BE2C (cell line): ENCODE measurements around the gene TRAF5.

Experiments used
- DNase-seq: peaks from one replicate; pipeline ENCODE4 v3.0.0-alpha.2; 2020
- H3K27me3 ChIP-seq: fragments of 250-450 bp; sonication (Bioruptor Pico); 2 replicates; pipeline ENCODE4 v1.5.1; 2020; ENCODE audit warnings: mild to moderate bottlenecking
- H3K36me3 ChIP-seq: fragments of 250-450 bp; sonication (Bioruptor Pico); 2 replicates; pipeline ENCODE4 v1.5.1; 2020; ENCODE audit warnings: mild to moderate bottlenecking
- H3K4me1 ChIP-seq: fragments of 250-450 bp; sonication (Bioruptor Pico); 2 replicates; pipeline ENCODE4 v1.5.1; 2020
- H3K4me3 ChIP-seq: 2 replicates; pipeline ENCODE4 v1.5.1; 2011; ENCODE audit warnings: low read depth, low read length
- H3K9me3 ChIP-seq: fragments of 250-450 bp; sonication (Bioruptor Pico); 2 replicates; pipeline ENCODE4 v1.5.1; 2020
- TF ChIP-seq, protein P1 (sequence below): IDR thresholded peaks from 2 replicates; pipeline ENCODE4 v1.5.1; 2012; ENCODE audit warnings: mild to moderate bottlenecking, low read depth, low read length

The TRAF5 gene

DNA sequence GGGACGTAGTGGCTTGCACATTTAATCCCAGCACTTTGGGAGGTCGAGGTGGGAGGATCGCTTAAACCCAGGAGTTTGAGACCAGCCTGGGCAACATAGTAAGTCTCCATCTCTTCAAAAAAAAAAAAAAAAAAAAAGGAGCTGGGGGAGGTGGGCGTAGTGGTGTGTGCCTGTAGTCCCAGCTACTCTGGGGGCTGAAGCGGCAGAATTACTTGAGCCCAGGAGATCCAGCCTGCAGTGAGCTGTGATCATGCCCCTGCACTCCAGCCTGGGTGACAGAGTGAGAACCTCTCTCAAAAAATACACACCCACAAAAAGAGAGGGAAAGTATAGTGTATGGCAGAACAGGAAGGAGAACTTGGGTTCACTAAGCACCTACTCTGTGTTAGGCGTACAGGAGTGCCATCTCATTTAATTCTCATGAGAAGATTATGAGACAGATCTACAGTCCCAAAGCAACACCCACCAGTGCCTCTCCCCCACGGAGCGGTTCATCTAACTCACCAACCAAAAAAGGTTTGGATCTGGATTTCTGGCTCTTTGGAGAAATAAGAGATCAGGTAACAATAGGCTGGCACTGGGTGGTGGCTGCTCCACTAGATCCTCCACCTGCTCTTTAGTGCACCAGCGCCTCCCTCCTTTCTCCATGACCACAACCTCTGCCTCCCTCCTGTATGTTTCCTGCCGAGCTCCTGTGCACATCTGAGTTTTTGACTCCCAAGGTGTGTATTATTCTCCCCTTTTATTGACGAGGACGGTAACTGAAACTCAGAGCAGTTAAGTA lies 1.4 kb upstream of the TRAF5 start:
- Histone ChIP-seq H3K27me3 (no peaks in the 10 kb centered on the region), H3K4me3 (no peak overlapping the region), H3K36me3 (no peaks in the 10 kb centered on the region), H3K9me3 (no peaks in the 10 kb centered on the region), H3K4me1 (peaks cover 3% of the 10 kb centered on the region; the same call in 1 of the 2 replicates)
- TF ChIP-seq, protein P1, sequence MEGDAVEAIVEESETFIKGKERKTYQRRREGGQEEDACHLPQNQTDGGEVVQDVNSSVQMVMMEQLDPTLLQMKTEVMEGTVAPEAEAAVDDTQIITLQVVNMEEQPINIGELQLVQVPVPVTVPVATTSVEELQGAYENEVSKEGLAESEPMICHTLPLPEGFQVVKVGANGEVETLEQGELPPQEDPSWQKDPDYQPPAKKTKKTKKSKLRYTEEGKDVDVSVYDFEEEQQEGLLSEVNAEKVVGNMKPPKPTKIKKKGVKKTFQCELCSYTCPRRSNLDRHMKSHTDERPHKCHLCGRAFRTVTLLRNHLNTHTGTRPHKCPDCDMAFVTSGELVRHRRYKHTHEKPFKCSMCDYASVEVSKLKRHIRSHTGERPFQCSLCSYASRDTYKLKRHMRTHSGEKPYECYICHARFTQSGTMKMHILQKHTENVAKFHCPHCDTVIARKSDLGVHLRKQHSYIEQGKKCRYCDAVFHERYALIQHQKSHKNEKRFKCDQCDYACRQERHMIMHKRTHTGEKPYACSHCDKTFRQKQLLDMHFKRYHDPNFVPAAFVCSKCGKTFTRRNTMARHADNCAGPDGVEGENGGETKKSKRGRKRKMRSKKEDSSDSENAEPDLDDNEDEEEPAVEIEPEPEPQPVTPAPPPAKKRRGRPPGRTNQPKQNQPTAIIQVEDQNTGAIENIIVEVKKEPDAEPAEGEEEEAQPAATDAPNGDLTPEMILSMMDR: no peak
- DNase-seq: no peak

- H3K27me3 ChIP-seq: no peaks in the 10 kb centered on the region
- TF ChIP-seq, protein P1: no peak
Observed at GRCh38 chr1:211326140-211326527, 499 bp upstream of the TRAF5 start.

GRCh38 chr1:211327346-211327921 lies 801 bp downstream of the TRAF5 start:
- Histone ChIP-seq H3K36me3 (no peaks in the 10 kb centered on the region), H3K4me1 (peaks cover 15% of the 10 kb centered on the region), H3K4me3 (peak overlapping the region; percentile 86), H3K9me3 (no peaks in the 10 kb centered on the region), H3K27me3 (no peaks in the 10 kb centered on the region)
- peak; percentile 81 for DNase-seq
- TF ChIP-seq, protein P1: no peak

More at GRCh38 chr1:211326140-211326527, 499 bp upstream of the TRAF5 start:
- Histone ChIP-seq H3K36me3 (no peaks in the 10 kb centered on the region), H3K9me3 (no peaks in the 10 kb centered on the region), H3K4me1 (peaks cover 5% of the 10 kb centered on the region; the same call in 1 of the 2 replicates), H3K4me3 (peak overlapping the region; percentile 86)
- no peak for DNase-seq

DNA sequence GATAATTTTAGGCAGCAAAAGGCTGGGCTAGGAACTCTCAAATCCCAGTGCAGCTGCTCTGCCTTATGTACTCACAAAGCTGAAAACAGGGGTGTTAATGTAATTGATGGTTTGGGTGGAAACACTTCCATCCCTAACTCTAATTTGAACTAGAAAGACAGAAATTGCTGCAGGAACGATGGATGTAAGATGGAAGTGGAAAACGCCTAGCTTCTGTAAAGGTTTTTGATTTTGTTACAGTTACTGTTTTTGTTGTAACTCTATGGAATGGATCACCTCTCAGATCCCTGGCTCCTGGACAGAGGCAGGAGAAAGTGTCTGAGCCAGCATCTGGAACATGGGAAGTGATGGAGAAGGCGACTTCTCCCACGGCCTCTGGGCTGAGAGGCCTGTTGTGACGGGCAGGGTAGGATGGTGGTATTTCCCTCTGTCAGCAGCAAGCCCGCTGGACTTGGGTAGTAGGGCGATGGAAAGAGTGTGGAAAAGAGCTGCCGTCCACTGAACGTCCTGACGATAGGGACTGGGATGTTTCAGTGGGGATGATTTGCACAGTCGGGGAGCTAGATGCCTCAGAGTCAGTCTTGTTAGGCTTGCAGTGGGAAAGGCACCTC lies 1.6 kb downstream of the TRAF5 start:
- Histone ChIP-seq H3K4me1 (peaks cover 18% of the 10 kb centered on the region), H3K27me3 (no peaks in the 10 kb centered on the region), H3K4me3 (peak overlapping the region; percentile 86), H3K9me3 (no peaks in the 10 kb centered on the region), H3K36me3 (no peaks in the 10 kb centered on the region)
- TF ChIP-seq, protein P1: no peak
- DNase-seq: no peak

DNA sequence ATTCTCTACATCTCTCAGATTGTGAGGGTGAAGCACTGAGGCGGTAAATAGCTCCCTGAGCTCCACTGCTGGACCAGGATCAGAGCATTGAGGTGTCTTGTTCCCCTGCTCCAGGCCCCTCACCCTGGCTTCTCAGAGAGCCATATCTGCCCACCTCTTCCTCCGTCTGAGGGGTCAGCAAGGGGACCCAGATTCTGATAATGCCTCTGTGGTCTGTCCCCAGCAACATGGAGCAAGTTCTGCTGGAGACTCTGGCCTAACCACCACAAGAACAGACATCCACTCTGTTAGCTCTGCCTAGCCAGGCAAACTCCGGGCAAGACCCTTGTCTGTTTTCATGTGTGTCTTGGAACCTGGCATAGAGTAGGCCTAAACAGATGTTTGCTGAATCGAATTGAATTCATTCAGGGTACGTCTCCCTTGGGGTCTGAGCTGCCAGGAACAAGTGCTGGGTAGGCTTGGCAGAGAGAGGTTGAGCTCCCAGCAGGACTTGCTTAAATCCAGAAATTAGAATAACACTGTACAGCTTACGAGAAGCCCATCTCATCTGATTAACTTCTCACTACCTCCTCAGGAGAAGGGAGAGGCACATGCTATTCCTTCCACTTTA lies 2.3 kb downstream of the TRAF5 start:
- no peak for DNase-seq
- H3K36me3 ChIP-seq: no peaks in the 10 kb centered on the region
- TF ChIP-seq, protein P1: no peak
- H3K4me1 ChIP-seq: peaks cover 18% of the 10 kb centered on the region
- H3K27me3 ChIP-seq: no peaks in the 10 kb centered on the region
- H3K4me3 ChIP-seq: no peak overlapping the region
- no peaks in the 10 kb centered on the region for H3K9me3 ChIP-seq
